Measurements from ENCODE around the gene HS2ST1. TPM values are rescaled to one million over a fixed set of nuclear protein-coding genes. Genes with fewer than 3 reads are reported as not detected.

HS2ST1 gene
- polyA plus RNA-seq, 1 donor (not counting 4 experiments of a cell fraction or from before 2014, with no cell fraction given) = 18.7 TPM

GRCh38 chr1:86916752-86917151 lies 2.3 kb downstream of the HS2ST1 start:
- no peak for TF ChIP-seq EZH2 (IDR thresholded peaks at IDR 0.05; ENCODE audit: low read length)
- TF ChIP-seq, protein P1, sequence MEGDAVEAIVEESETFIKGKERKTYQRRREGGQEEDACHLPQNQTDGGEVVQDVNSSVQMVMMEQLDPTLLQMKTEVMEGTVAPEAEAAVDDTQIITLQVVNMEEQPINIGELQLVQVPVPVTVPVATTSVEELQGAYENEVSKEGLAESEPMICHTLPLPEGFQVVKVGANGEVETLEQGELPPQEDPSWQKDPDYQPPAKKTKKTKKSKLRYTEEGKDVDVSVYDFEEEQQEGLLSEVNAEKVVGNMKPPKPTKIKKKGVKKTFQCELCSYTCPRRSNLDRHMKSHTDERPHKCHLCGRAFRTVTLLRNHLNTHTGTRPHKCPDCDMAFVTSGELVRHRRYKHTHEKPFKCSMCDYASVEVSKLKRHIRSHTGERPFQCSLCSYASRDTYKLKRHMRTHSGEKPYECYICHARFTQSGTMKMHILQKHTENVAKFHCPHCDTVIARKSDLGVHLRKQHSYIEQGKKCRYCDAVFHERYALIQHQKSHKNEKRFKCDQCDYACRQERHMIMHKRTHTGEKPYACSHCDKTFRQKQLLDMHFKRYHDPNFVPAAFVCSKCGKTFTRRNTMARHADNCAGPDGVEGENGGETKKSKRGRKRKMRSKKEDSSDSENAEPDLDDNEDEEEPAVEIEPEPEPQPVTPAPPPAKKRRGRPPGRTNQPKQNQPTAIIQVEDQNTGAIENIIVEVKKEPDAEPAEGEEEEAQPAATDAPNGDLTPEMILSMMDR (optimal IDR thresholded peaks at IDR 0.05 in 1 of 3, IDR thresholded peaks at IDR 0.05 in 1 of 3, conservative IDR thresholded peaks at IDR 0.05 in 1 of 3; ENCODE audit: extremely low read depth in 1 of 3, insufficient read depth in 2 of 3, low read length in 3 of 3) = no peak
- Histone ChIP-seq H3K9ac (ENCODE audit: control insufficient read depth, extremely low read depth, insufficient read depth, low read length) (no peak overlapping the region), H3K9me1 (ENCODE audit: control insufficient read depth, extremely low read depth, insufficient read depth, low read length) (no peaks in the 10 kb centered on the region), H3K79me2 (ENCODE audit: control insufficient read depth, insufficient read depth, low read length) (peaks cover 71% of the 10 kb centered on the region), H3K4me2 (ENCODE audit: control insufficient read depth, extremely low read depth, insufficient read depth, low read depth, low read length) (no peak overlapping the region), H3K27me3 (ENCODE audit: control insufficient read depth, extremely low read depth, insufficient read depth, low read length) (no peaks in the 10 kb centered on the region), H3K4me1 (ENCODE audit: control insufficient read depth, extremely low read depth, insufficient read depth, low read length) (peaks cover 9% of the 10 kb centered on the region), H3K27ac (ENCODE audit: control insufficient read depth, insufficient read depth, low read length) (no peak overlapping the region), H2AFZ (ENCODE audit: control insufficient read depth, low read length) (no peak overlapping the region), H4K20me1 (ENCODE audit: control insufficient read depth, extremely low read depth, insufficient read depth, low read length) (no peaks in the 10 kb centered on the region), H3K4me3 (ENCODE audit: control insufficient read depth in 2 of 3, extremely low read depth in 1 of 3, insufficient read depth in 2 of 3, low read depth in 1 of 3, low read length in 3 of 3) (no peak overlapping the region), H3K9me3 (ENCODE audit: control insufficient read depth, low read depth, low read length) (no peaks in the 10 kb centered on the region), H3K36me3 (ENCODE audit: control insufficient read depth in 2 of 2, extremely low read depth in 1 of 2, insufficient read depth in 2 of 2, low read length in 2 of 2) (no peaks in the 10 kb centered on the region)
- DNase-seq (ENCODE audit: low read depth, low spot score) (no peak), FAIRE-seq (no peak)
- dilution Hi-C loops (cut with MboI; ENCODE audit: extremely low pct_ligation_motif_present, low sequenced_read_pairs) = no loop called here

- FAIRE-seq = no peak
- DNase-seq (ENCODE audit: low read depth, low spot score) = no peak
- H3K27me3 ChIP-seq (ENCODE audit: control insufficient read depth, extremely low read depth, insufficient read depth, low read length) = no peaks in the 10 kb centered on the region
- H3K4me2 ChIP-seq (ENCODE audit: control insufficient read depth, extremely low read depth, insufficient read depth, low read depth, low read length) = no peak overlapping the region
- H3K9ac ChIP-seq (ENCODE audit: control insufficient read depth, extremely low read depth, insufficient read depth, low read length) = no peak overlapping the region
- H3K79me2 ChIP-seq (ENCODE audit: control insufficient read depth, insufficient read depth, low read length) = peaks cover 34% of the 10 kb centered on the region
- TF ChIP-seq, protein P1 (optimal IDR thresholded peaks at IDR 0.05 in 1 of 3, IDR thresholded peaks at IDR 0.05 in 1 of 3, conservative IDR thresholded peaks at IDR 0.05 in 1 of 3; ENCODE audit: extremely low read depth in 1 of 3, insufficient read depth in 2 of 3, low read length in 3 of 3) = no peak
- TF ChIP-seq EZH2 (IDR thresholded peaks at IDR 0.05; ENCODE audit: low read length) = no peak
- dilution Hi-C loops (cut with MboI; ENCODE audit: extremely low pct_ligation_motif_present, low sequenced_read_pairs) = no loop called here
- H2AFZ ChIP-seq (ENCODE audit: control insufficient read depth, low read length) = no peak overlapping the region
- H4K20me1 ChIP-seq (ENCODE audit: control insufficient read depth, extremely low read depth, insufficient read depth, low read length) = no peaks in the 10 kb centered on the region
- no peaks in the 10 kb centered on the region for H3K9me1 ChIP-seq (ENCODE audit: control insufficient read depth, extremely low read depth, insufficient read depth, low read length)
- no peak overlapping the region for H3K4me3 ChIP-seq (ENCODE audit: control insufficient read depth in 2 of 3, extremely low read depth in 1 of 3, insufficient read depth in 2 of 3, low read depth in 1 of 3, low read length in 3 of 3)
- H3K9me3 ChIP-seq (ENCODE audit: control insufficient read depth, low read depth, low read length) = peaks cover 2% of the 10 kb centered on the region
- peaks cover 3% of the 10 kb centered on the region for H3K4me1 ChIP-seq (ENCODE audit: control insufficient read depth, extremely low read depth, insufficient read depth, low read length)
- no peaks in the 10 kb centered on the region for H3K36me3 ChIP-seq (ENCODE audit: control insufficient read depth in 2 of 2, extremely low read depth in 1 of 2, insufficient read depth in 2 of 2, low read length in 2 of 2)
- no peak overlapping the region for H3K27ac ChIP-seq (ENCODE audit: control insufficient read depth, insufficient read depth, low read length)
Observed at GRCh38 chr1:86922445-86922844, 8.0 kb downstream of the HS2ST1 start.

Measured in keratinocyte (primary cell).